Stimulated activated CD4-positive, alpha-beta T cell treated with anti-CD3 and anti-CD28 coated beads, Interleukin-4, amount 100 ng/mL, for 4 hours (primary cell): ENCODE measurements around the gene RHEB.

Source experiments
- DNase-seq, 2 experiments: peaks; one replicate each; pipeline ENCODE4 v3.0.0-alpha.2; 2020

RHEB gene

GRCh38 chr7:151524845-151525244, 5.2 kb upstream of the RHEB start:
- DNase-seq, result no peak

GRCh38 chr7:151524331-151524730, 4.6 kb upstream of the RHEB start:
- DNase-seq, result no peak

- DNase-seq, result peak; percentile 29 to 45
These were observed 945 bp upstream of the RHEB start for GRCh38 chr7:151520419-151521261.

- DNase-seq, result peak; percentile 64 to 69
These were observed 539 bp downstream of the RHEB start for GRCh38 chr7:151518947-151519764.

GRCh38 chr7:151518105-151518946, 1.4 kb downstream of the RHEB start:
- DNase-seq, result peak; percentile 37 to 63

GRCh38 chr7:151517601-151518104, 2.0 kb downstream of the RHEB start:
- no peak for DNase-seq

GRCh38 chr7:151515276-151515565, 4.5 kb downstream of the RHEB start:
- DNase-seq, result no peak

GRCh38 chr7:151514461-151515275, 5.0 kb downstream of the RHEB start:
- DNase-seq, result no peak

GRCh38 chr7:151513133-151513532, 6.6 kb downstream of the RHEB start:
- no peak for DNase-seq

- DNase-seq, result no peak
These were observed 7.3 kb downstream of the RHEB start for GRCh38 chr7:151512353-151512752.

GRCh38 chr7:151511946-151512345, 7.7 kb downstream of the RHEB start:
- DNase-seq, result no peak

- no peak for DNase-seq
These were observed 8.4 kb downstream of the RHEB start for GRCh38 chr7:151511270-151511669.

GRCh38 chr7:151509670-151510333, 9.9 kb downstream of the RHEB start:
- no peak for DNase-seq

GRCh38 chr7:151508991-151509390, 10.7 kb downstream of the RHEB start:
- DNase-seq, result no peak

- DNase-seq, result no peak
These were observed 11.9 kb downstream of the RHEB start for GRCh38 chr7:151507806-151508205.

- no peak for DNase-seq
These were observed 12.8 kb downstream of the RHEB start for GRCh38 chr7:151506901-151507382.

- no peak for DNase-seq
These were observed 13.7 kb downstream of the RHEB start for GRCh38 chr7:151505836-151506468.

GRCh38 chr7:151505433-151505832, 14.3 kb downstream of the RHEB start:
- DNase-seq, result no peak

- no peak for DNase-seq
These were observed 14.9 kb downstream of the RHEB start for GRCh38 chr7:151504715-151505326.
